ENCODE measurements around the gene ZNF35.

ZNF35 gene

GRCh38 chr3:44687898-44688297 lies 39.4 kb downstream of the ZNF35 start:
- no peak for DNase-seq
